ENCODE data around the gene ZNF134. TPM values are rescaled to one million over a fixed set of nuclear protein-coding genes. Genes with fewer than 3 reads are reported as not detected.

The ZNF134 gene
- total and polyA plus RNA-seq, 12 donors = 5.4 to 18.0 (median 12.2) TPM

- WGBS, 2 donors = 42 to 44% methylated on average over 6 of the region's 6 CpGs
- Histone ChIP-seq H3K36me3 (no peaks in the 10 kb centered on the region), H3K4me1 (peaks cover 0 to 15% (median 0%) of the 10 kb centered on the region in 9 donors), H3K9me3 (peaks cover 0 to 50% (median 0%) of the 10 kb centered on the region in 11 donors), H3K27me3 (peaks cover 0 to 3% (median 0%) of the 10 kb centered on the region in 7 donors), H3K27ac (peak overlapping the region in 5 of 10 donors; percentile 33 to 60 (median 52)), H3K4me3 (peak overlapping the region in 6 of 10 donors; percentile 1 to 40 (median 38))
- intact Hi-C loops (cut with DNase I) = loop anchor here in 1 of 10 donors (1.0 kb wide), 1 partner anchor 119 kb away; no protein-coding TSS in a partner anchor
- peak in 2 of 8 donors; percentile 11 to 14 for ATAC-seq
- no peak for DNase-seq
- TF ChIP-seq CTCF (IDR thresholded peaks at IDR 0.05) = peak in 1 of 9 donors; percentile 28
These were observed 37.6 kb downstream of the ZNF134 start for GRCh38 chr19:57651654-57651996.

- no peak for TF ChIP-seq CTCF (IDR thresholded peaks at IDR 0.05)
- H3K4me3 ChIP-seq = no peak overlapping the region
- H3K9me3 ChIP-seq = peaks cover 0 to 38% (median 0%) of the 10 kb centered on the region in 11 donors
- intact Hi-C loops (cut with DNase I) = no loop called here
- no peak overlapping the region for H3K27ac ChIP-seq
- peaks cover 0 to 3% (median 0%) of the 10 kb centered on the region in 7 donors for H3K27me3 ChIP-seq
- DNase-seq (no peak), ATAC-seq (no peak)
- WGBS, 2 donors = 84 to 87% methylated on average over 2 of the region's 2 CpGs
- H3K36me3 ChIP-seq = no peaks in the 10 kb centered on the region
- peaks cover 0 to 15% (median 0%) of the 10 kb centered on the region in 9 donors for H3K4me1 ChIP-seq
These were observed 39.6 kb downstream of the ZNF134 start for GRCh38 chr19:57653689-57654088.

DNA sequence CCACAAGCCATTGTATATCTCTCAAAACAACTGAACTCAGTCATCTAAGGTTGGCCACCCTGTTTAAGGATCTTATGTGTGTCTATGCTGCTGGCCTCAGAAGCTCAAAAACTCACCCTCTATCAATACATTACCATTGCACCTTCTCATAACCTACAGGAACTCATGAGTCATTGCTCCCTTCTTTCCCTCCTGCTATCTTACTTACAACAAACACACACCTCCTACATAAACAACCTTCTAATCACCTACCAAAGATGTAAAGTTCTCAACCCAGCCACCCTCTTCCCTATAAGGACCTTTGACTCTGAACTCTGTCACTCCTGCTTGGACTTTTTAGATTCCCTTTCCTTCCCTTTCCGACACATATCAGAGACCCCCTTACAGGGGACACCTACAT is 41.4 kb downstream of the ZNF134 start:
- peaks cover 0 to 38% (median 0%) of the 10 kb centered on the region in 11 donors for H3K9me3 ChIP-seq
- peaks cover 0 to 3% (median 0%) of the 10 kb centered on the region in 7 donors for H3K27me3 ChIP-seq
- no peak for DNase-seq
- intact Hi-C loops (cut with DNase I) = no loop called here
- 43 to 91% methylated on average over 1 of the region's 1 CpG for WGBS, 2 donors
- TF ChIP-seq CTCF (IDR thresholded peaks at IDR 0.05) = no peak
- no peak overlapping the region for H3K4me3 ChIP-seq
- H3K27ac ChIP-seq = no peak overlapping the region
- H3K4me1 ChIP-seq = peaks cover 0 to 15% (median 0%) of the 10 kb centered on the region in 9 donors
- no peak for ATAC-seq
- H3K36me3 ChIP-seq = no peaks in the 10 kb centered on the region

DNA sequence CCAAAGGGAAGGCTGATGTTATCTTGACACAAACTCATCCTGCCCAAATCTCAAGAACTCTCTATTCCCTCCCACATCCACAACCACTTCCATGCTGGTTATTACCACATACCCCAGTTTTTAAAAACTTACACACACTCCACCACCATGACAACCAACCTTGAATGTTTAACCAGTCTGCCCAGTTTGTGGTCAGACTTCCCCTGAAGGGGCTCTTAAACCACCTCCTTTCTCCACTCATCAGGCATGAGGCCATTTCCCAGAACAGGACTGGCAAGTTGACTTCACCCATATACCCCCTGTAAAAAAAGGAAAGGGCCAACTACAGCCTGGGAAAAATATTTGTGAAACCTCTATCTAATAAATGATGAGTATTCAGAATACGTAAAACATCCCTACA is 42.3 kb downstream of the ZNF134 start:
- no peak overlapping the region for H3K4me3 ChIP-seq
- peaks cover 0 to 8% (median 0%) of the 10 kb centered on the region in 9 donors for H3K4me1 ChIP-seq
- TF ChIP-seq CTCF (IDR thresholded peaks at IDR 0.05) = no peak
- peaks cover 0 to 8% (median 0%) of the 10 kb centered on the region in 7 donors for H3K27me3 ChIP-seq
- no peak overlapping the region for H3K27ac ChIP-seq
- DNase-seq (no peak), ATAC-seq (no peak)
- no peaks in the 10 kb centered on the region for H3K36me3 ChIP-seq
- 78 to 88% methylated on average over 1 of the region's 1 CpG for WGBS, 2 donors
- intact Hi-C loops (cut with DNase I) = no loop called here
- peaks cover 0 to 38% (median 0%) of the 10 kb centered on the region in 11 donors for H3K9me3 ChIP-seq

All from heart right ventricle (tissue), 16 donors.